Measurements from ENCODE around the gene SLC25A12. TPM values are rescaled to one million over a fixed set of nuclear protein-coding genes. Genes with fewer than 3 reads are reported as not detected.

SLC25A12 gene
- total and polyA plus RNA-seq, 2 of the 13 experiments (the other 11 are each of a cell fraction or from before 2014, with no cell fraction given) = 8.1 to 15.9 TPM

DNA sequence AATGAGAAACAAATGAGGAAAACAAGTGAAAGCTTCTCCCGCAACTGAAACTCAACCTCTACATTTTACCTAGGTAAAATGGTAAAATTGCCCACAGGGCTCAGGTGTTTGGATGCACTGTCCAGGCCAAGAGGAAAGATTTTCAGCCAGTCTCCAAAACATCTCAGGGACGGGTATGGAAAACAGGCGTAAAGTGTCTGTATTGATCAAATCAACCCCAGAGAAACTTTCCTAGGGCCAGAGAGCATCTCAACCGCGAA, 27.9 kb upstream of the SLC25A12 start (continued):
- TF ChIP-seq, protein P1, sequence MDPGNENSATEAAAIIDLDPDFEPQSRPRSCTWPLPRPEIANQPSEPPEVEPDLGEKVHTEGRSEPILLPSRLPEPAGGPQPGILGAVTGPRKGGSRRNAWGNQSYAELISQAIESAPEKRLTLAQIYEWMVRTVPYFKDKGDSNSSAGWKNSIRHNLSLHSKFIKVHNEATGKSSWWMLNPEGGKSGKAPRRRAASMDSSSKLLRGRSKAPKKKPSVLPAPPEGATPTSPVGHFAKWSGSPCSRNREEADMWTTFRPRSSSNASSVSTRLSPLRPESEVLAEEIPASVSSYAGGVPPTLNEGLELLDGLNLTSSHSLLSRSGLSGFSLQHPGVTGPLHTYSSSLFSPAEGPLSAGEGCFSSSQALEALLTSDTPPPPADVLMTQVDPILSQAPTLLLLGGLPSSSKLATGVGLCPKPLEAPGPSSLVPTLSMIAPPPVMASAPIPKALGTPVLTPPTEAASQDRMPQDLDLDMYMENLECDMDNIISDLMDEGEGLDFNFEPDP (CRISPR knock-in tag; conservative IDR thresholded peaks at IDR 0.05) = 0 out of 2 replicates have a peak, but pooled peaks have one; percentile 59
- TF ChIP-seq, protein P2, sequence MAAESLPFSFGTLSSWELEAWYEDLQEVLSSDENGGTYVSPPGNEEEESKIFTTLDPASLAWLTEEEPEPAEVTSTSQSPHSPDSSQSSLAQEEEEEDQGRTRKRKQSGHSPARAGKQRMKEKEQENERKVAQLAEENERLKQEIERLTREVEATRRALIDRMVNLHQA (CRISPR knock-in tag; IDR thresholded peaks at IDR 0.05) = 0 out of 2 replicates have a peak, but pooled peaks have one; percentile 19
- no peak for TF ChIP-seq ZC3H4 (CRISPR knock-in tag; IDR thresholded peaks at IDR 0.05; ENCODE audit: borderline replicate concordance)
- no peak for TF ChIP-seq ZNF343 (CRISPR knock-in tag; IDR thresholded peaks at IDR 0.05)
- TF ChIP-seq, protein P3, sequence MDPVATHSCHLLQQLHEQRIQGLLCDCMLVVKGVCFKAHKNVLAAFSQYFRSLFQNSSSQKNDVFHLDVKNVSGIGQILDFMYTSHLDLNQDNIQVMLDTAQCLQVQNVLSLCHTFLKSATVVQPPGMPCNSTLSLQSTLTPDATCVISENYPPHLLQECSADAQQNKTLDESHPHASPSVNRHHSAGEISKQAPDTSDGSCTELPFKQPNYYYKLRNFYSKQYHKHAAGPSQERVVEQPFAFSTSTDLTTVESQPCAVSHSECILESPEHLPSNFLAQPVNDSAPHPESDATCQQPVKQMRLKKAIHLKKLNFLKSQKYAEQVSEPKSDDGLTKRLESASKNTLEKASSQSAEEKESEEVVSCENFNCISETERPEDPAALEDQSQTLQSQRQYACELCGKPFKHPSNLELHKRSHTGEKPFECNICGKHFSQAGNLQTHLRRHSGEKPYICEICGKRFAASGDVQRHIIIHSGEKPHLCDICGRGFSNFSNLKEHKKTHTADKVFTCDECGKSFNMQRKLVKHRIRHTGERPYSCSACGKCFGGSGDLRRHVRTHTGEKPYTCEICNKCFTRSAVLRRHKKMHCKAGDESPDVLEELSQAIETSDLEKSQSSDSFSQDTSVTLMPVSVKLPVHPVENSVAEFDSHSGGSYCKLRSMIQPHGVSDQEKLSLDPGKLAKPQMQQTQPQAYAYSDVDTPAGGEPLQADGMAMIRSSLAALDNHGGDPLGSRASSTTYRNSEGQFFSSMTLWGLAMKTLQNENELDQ (CRISPR knock-in tag; IDR thresholded peaks at IDR 0.05; ENCODE audit: borderline replicate concordance) = no peak
- TF ChIP-seq, protein P4, sequence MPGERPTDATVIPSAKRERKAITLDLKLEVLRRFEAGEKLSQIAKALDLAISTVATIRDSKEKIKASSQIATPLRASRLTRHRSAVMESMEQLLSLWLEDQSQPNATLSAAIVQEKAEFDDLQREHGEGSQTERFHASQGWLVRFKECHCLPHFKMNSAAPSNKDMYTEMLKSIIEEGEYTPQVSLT (CRISPR knock-in tag; IDR thresholded peaks at IDR 0.05; ENCODE audit: borderline replicate concordance, low read depth) = 0 out of 2 replicates have a peak, but pooled peaks have one; percentile 39
- no peak for TF ChIP-seq SIN3B (IDR thresholded peaks at IDR 0.05; ENCODE audit: low read length)
- TF ChIP-seq ZNF205 (CRISPR knock-in tag; IDR thresholded peaks at IDR 0.05) = 0 out of 2 replicates have a peak, but pooled peaks have one; percentile 35
- TF ChIP-seq RFX1 (IDR thresholded peaks at IDR 0.05) = no peak
- TF ChIP-seq, protein P5, sequence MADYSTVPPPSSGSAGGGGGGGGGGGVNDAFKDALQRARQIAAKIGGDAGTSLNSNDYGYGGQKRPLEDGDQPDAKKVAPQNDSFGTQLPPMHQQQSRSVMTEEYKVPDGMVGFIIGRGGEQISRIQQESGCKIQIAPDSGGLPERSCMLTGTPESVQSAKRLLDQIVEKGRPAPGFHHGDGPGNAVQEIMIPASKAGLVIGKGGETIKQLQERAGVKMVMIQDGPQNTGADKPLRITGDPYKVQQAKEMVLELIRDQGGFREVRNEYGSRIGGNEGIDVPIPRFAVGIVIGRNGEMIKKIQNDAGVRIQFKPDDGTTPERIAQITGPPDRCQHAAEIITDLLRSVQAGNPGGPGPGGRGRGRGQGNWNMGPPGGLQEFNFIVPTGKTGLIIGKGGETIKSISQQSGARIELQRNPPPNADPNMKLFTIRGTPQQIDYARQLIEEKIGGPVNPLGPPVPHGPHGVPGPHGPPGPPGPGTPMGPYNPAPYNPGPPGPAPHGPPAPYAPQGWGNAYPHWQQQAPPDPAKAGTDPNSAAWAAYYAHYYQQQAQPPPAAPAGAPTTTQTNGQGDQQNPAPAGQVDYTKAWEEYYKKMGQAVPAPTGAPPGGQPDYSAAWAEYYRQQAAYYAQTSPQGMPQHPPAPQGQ (CRISPR knock-in tag; IDR thresholded peaks at IDR 0.05; ENCODE audit: borderline replicate concordance) = 0 out of 2 replicates have a peak, but pooled peaks have one; percentile 11
- TF ChIP-seq PHB2 (IDR thresholded peaks at IDR 0.05; ENCODE audit: partially characterized antibody) = no peak
- TF ChIP-seq ZNF264 (CRISPR knock-in tag; IDR thresholded peaks at IDR 0.05) = no peak
- TF ChIP-seq, protein P6, sequence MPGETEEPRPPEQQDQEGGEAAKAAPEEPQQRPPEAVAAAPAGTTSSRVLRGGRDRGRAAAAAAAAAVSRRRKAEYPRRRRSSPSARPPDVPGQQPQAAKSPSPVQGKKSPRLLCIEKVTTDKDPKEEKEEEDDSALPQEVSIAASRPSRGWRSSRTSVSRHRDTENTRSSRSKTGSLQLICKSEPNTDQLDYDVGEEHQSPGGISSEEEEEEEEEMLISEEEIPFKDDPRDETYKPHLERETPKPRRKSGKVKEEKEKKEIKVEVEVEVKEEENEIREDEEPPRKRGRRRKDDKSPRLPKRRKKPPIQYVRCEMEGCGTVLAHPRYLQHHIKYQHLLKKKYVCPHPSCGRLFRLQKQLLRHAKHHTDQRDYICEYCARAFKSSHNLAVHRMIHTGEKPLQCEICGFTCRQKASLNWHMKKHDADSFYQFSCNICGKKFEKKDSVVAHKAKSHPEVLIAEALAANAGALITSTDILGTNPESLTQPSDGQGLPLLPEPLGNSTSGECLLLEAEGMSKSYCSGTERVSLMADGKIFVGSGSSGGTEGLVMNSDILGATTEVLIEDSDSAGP (CRISPR knock-in tag; IDR thresholded peaks at IDR 0.05; ENCODE audit: borderline replicate concordance) = no peak
